ENCODE data around the gene ANKLE1. TPM values are rescaled to one million over a fixed set of nuclear protein-coding genes. Genes with fewer than 3 reads are reported as not detected.

ANKLE1 gene
- total RNA-seq, 4 donors from 2014 or later = 0.44 to 2.1 (median 0.90) TPM

DNA sequence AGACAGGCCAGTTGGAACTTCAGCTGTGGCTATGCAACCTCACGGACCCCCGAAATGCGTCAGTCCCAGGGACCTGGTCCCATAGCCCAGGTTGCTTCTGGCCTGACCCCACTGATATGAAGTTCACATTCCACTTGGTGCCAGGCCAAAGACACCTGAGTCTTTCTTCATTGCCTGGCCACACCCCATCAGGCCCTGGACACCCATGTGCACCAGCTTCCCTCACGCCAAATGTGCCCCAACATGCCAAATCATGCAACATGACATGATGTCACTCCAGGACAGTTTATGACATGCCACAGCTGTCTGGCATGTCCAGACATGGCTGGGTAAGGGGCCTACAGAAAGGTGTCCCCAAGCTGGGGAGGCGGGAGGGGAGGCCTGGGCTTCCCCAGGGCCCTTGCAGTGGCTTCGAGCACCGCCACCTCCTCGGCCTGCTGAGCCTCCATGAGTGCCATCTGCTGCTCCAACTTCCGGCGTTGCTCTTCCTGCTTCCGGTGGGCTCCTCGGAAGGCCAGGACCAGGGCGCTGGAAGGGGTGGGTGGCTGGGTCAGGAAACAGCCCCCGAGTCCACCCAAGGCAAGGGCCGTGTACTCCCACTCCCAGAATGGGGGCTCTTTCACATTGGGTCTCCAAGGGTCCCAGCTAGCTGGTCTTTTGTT is 31.7 kb upstream of the ANKLE1 start:
- H3K27ac ChIP-seq = no peak overlapping the region
- 83 to 91% methylated on average over 10 to 13 of the region's 15 CpGs for WGBS, 2 donors
- no peaks in the 10 kb centered on the region for H3K36me3 ChIP-seq
- no peaks in the 10 kb centered on the region for H3K27me3 ChIP-seq
- no peaks in the 10 kb centered on the region for H3K9me3 ChIP-seq
- TF ChIP-seq POLR2A (IDR thresholded peaks at IDR 0.05) (no peak), EP300 (IDR thresholded peaks at IDR 0.05) (no peak)
- TF ChIP-seq, protein P1, sequence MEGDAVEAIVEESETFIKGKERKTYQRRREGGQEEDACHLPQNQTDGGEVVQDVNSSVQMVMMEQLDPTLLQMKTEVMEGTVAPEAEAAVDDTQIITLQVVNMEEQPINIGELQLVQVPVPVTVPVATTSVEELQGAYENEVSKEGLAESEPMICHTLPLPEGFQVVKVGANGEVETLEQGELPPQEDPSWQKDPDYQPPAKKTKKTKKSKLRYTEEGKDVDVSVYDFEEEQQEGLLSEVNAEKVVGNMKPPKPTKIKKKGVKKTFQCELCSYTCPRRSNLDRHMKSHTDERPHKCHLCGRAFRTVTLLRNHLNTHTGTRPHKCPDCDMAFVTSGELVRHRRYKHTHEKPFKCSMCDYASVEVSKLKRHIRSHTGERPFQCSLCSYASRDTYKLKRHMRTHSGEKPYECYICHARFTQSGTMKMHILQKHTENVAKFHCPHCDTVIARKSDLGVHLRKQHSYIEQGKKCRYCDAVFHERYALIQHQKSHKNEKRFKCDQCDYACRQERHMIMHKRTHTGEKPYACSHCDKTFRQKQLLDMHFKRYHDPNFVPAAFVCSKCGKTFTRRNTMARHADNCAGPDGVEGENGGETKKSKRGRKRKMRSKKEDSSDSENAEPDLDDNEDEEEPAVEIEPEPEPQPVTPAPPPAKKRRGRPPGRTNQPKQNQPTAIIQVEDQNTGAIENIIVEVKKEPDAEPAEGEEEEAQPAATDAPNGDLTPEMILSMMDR (IDR thresholded peaks at IDR 0.05) = no peak
- H3K4me1 ChIP-seq = peaks cover 0 to 34% (median 15%) of the 10 kb centered on the region in 4 donors
- no peak for DNase-seq (ENCODE audit: low spot score in 2 of 2)
- no peak overlapping the region for H3K4me3 ChIP-seq

DNA sequence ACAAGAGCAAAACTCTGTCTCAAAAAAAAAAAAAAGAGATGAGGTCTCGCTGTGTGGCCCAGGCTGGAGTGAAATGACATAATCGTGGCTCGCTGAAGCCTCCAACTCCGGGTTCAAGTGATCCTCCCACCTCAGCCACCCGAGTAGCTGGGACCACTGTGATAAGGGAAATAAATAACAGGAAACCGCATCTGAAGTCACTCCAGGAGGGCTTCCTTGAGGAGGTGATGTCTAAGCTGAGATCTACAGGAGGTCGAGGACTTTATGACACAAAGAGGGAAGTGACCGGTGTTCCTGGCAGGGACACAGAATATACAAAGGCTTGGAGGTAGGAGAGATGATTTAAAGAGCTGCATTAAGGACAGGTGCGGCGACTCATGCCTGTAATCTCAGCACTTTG is 27.1 kb upstream of the ANKLE1 start:
- WGBS, 2 donors = 83 to 86% methylated on average over 10 of the region's 10 CpGs
- DNase-seq (ENCODE audit: low spot score in 2 of 2) = no peak
- H3K27ac ChIP-seq = no peak overlapping the region
- H3K4me1 ChIP-seq = no peaks in the 10 kb centered on the region
- TF ChIP-seq EP300 (IDR thresholded peaks at IDR 0.05) (no peak), POLR2A (IDR thresholded peaks at IDR 0.05) (no peak)
- TF ChIP-seq, protein P1 (IDR thresholded peaks at IDR 0.05) = no peak
- no peaks in the 10 kb centered on the region for H3K27me3 ChIP-seq
- H3K9me3 ChIP-seq = peaks cover 0 to 11% (median 0%) of the 10 kb centered on the region in 4 donors
- no peaks in the 10 kb centered on the region for H3K36me3 ChIP-seq
- H3K4me3 ChIP-seq = no peak overlapping the region

DNA sequence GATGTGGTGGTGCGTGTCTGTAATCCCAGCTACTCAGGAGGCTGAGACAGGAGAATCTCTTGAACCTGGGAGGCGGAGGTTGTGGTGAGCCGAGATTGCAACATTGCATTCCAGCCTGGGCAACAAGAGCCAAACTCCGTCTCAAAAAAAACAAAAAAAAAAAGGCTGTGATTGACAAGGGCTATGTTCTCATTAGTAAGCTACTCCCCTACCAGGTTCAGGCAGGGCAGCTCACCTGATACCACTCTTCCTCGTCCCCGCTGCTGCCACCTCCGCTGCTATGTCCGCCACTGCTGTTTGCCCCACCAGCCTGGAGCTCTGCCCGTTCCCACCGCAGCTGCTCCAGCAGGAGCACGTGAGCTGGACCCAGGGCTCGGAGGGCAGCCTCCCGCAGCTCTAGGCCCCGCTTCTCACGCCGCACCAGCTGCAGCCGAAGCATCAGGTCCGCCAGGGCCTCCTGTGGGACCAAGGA is 26.5 kb upstream of the ANKLE1 start:
- Histone ChIP-seq H3K36me3 (no peaks in the 10 kb centered on the region), H3K27ac (no peak overlapping the region), H3K27me3 (no peaks in the 10 kb centered on the region), H3K9me3 (peaks cover 0 to 16% (median 0%) of the 10 kb centered on the region in 4 donors), H3K4me3 (no peak overlapping the region), H3K4me1 (no peaks in the 10 kb centered on the region)
- 67 to 79% methylated on average over 18 of the region's 18 CpGs for WGBS, 2 donors
- TF ChIP-seq, protein P1 (IDR thresholded peaks at IDR 0.05) = no peak
- DNase-seq (ENCODE audit: low spot score in 2 of 2) = no peak

GRCh38 chr19:17256130-17256529 is 25.6 kb upstream of the ANKLE1 start:
- no peak overlapping the region for H3K27ac ChIP-seq
- 82 to 92% methylated on average over 3 of the region's 3 CpGs for WGBS, 2 donors
- TF ChIP-seq EP300 (IDR thresholded peaks at IDR 0.05) (no peak), POLR2A (IDR thresholded peaks at IDR 0.05) (no peak)
- TF ChIP-seq, protein P1 (IDR thresholded peaks at IDR 0.05) = no peak
- peaks cover 0 to 16% (median 0%) of the 10 kb centered on the region in 4 donors for H3K9me3 ChIP-seq
- H3K4me3 ChIP-seq = no peak overlapping the region
- H3K27me3 ChIP-seq = no peaks in the 10 kb centered on the region
- H3K36me3 ChIP-seq = no peaks in the 10 kb centered on the region
- DNase-seq (ENCODE audit: low spot score in 2 of 2) = no peak
- peaks cover 0 to 2% (median 0%) of the 10 kb centered on the region in 4 donors for H3K4me1 ChIP-seq

GRCh38 chr19:17259118-17259780 is 22.5 kb upstream of the ANKLE1 start:
- 91 to 92% methylated on average over 9 of the region's 9 CpGs for WGBS, 2 donors
- peaks cover 0 to 2% (median 0%) of the 10 kb centered on the region in 4 donors for H3K4me1 ChIP-seq
- no peak overlapping the region for H3K4me3 ChIP-seq
- no peak overlapping the region for H3K27ac ChIP-seq
- H3K9me3 ChIP-seq = peaks cover 0 to 16% (median 0%) of the 10 kb centered on the region in 4 donors
- DNase-seq (ENCODE audit: low spot score in 2 of 2) = no peak
- no peak for TF ChIP-seq EP300 (IDR thresholded peaks at IDR 0.05)
- TF ChIP-seq, protein P1 (IDR thresholded peaks at IDR 0.05) = no peak
- no peak for TF ChIP-seq POLR2A (IDR thresholded peaks at IDR 0.05)
- H3K36me3 ChIP-seq = no peaks in the 10 kb centered on the region
- H3K27me3 ChIP-seq = no peaks in the 10 kb centered on the region

Data from tibial nerve (tissue), 4 donors.